Body of pancreas (tissue), 4 donors: Measurements from ENCODE around the gene CPSF4L.
A peak's percentile ranks its signal among the peaks of the same experiment; 100 is the strongest.

Experiments
- CTCF ChIP-seq, 7 experiments: fragments of 450-650 bp in 4 of 7; fragments of 200-600 bp in 3 of 7; sonication (generic) in 3 of 7; IDR thresholded peaks; one replicate each; pipeline ENCODE4 v1.5.1; 2016 to 2019; ENCODE audit warnings: antibody characterized with exemption in 7 of 7
- POLR2A ChIP-seq, 3 donors: fragments of 450-650 bp; IDR thresholded peaks; one replicate each; pipeline ENCODE4 v1.6.1; 2016; ENCODE audit warnings: antibody characterized with exemption in 3 of 3, mild to moderate bottlenecking in 2 of 3

DNA sequence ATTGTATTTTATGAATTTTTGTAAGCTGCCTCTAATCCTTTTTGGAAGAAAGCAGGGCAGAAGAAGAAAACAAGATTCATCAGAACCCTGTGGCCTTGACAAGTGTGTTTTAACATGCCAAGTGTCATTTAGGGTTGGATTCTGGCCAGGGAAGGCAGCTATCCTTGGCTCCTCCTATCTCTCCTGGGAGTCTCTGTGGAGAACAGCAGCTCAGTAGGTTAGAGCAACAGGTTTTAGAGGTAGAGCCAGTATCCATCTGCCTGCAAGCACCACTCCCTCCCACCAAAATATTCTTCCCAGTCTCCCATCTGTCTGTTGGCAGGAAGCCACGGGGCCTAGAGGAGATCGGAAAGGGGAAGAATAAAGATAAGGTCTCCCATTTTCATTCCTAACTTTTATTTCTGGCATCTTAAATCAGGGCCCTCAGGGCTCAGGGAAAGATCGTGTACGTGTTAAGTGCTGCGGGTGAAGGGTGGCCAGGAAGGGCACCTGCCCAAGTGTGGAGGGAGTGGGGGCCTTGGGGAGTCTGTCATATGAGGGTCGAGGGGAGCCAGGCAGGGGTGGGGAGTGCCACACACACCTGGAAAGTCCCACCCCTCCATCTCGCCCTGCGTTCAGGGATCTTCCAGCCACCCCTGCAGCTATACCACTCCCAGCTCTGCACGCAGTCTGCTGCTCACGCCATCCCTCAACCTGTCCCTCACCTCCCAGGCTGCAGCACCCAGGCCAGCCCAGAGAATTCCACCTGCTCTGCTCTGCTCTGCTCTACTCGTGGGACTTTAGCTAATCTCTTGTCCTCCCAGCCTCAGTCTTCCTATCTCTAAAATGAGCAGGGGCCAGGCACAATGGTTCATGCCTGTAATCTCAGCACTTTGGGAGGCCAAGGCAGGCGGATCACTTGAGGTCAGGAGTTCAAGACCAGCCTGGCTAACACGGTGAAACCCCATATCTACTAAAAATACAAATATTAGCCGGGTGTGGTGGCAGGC lies 17.1 kb upstream of the CPSF4L start:
- TF ChIP-seq POLR2A (IDR thresholded peaks at IDR 0.05) (peak in 1 of 3 donors; percentile 17), CTCF (IDR thresholded peaks at IDR 0.05) (no peak)
